ENCODE measurements around the gene GLP1R.

The GLP1R gene

GRCh38 chr6:39047434-39048327 is 900 bp upstream of the GLP1R start:
- DNase-seq = no peak

- no peak for DNase-seq
Measured at GRCh38 chr6:39049575-39050283, 1.1 kb downstream of the GLP1R start.

DNA sequence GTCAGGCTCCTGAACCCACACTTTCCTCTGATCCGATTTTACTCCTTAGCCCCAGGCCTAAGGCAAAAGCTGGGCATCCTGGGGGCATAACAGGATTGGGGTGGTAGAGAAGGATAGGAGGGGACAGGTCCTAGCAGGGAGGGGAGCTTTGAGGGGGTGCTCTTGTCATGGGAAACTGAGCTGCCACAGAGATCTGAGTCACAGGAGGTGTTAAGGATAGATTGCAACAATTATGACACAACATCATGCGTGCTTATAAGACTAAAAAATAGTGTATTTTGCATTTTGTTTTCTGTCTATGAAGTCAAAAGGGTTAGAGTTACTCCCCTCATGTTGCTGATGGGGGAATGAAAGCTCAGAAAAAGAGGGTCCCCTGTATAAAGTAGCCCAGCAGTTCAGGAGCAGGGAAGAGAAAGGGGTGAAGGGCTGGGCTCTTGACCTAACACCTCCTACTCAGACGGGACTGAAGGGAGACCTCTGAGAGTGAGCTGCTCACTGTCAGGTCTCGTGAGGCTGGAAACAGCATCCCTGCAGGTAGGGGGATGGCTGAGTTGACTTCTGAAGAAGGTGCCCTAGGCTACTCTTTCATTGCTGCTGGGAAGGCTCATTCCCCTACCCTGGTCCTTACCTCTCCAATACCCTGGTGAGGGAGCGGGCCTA is 2.0 kb downstream of the GLP1R start:
- no peak for DNase-seq

DNA sequence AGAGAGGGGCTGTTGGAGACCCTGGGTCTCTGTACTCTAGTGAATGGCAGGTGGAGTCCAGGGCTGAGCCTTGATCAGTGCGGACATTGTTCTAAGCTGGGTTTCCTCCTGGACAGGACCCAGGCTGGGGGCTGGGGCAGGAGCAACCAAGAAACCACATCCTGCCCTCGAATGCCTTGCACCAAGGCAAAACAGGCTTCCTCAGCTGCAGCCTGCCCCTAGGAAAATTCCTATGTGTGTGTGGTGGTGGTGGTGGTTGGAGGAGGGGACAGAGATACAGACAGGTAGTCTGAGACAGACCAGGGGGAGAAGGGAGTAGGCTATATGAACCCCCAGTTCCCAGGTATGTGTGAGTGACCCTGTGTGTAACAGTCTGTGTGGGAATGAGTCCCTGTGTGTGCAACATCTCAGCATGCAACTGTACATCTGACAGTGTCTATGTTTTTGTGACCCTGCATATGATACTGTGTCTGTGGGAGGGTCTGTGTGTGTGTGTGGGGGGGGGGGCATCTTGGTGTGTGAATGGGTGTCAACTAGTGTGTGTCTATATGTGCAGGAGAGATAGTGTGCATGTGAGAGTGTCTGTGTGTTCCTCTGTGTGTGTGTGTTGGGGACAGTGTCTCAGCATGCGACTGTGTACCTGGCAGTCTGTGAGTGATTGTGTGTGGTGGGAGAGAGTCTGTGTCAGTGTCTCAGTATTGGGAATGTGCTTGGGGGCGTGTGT is 3.0 kb downstream of the GLP1R start:
- DNase-seq = no peak

- no peak for DNase-seq
Measured at GRCh38 chr6:39053016-39053624, 4.5 kb downstream of the GLP1R start.

- DNase-seq = no peak
Measured at GRCh38 chr6:39053854-39054576, 5.4 kb downstream of the GLP1R start.

DNA sequence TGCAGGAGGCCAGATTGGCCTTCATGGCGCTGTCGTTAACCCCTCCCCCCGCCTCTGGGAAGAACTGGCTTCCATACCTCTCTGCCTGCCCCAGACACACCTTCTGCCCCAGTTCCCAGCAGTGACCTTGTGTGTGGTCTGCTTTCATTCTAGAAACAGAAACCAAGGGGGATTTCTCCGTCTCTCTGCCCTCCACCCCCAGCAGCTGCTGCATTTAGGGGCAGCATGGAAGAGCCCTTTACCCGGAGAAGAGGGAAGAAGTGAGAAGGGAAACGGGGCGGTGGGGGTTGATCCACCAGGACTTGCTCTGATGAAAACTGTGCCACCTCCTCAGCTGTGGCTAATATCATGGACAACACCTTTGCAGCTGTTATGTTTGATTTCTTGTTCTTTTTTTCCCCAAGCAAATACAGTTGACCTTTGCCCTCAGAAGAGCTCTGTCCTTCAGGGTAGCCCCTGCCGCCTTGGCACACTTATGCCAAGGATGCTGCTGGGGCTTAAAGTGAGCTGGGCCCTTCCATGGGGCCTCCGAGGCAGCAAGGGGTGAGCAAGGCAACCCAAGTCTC is 6.1 kb downstream of the GLP1R start:
- no peak for DNase-seq

DNA sequence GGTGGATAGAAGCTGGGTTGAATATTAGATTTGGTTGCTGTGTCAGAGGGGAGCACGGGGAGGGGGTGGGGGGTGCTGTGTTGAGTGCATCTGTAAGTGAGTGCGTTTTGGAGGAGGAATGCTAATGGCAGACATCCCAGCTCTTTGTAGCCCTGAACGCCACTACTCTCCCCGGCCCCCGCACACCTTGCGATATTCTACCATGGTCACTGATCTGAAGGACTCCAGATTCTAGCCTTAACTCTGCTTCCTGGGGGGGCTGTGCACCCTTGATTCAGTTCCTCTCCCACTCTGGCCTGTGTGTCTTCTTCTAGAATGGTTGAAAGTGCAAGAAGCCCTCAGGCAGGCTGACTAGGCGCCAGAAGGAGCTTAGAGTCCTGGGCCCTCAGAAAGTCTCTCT is 7.1 kb downstream of the GLP1R start:
- DNase-seq = no peak

DNA sequence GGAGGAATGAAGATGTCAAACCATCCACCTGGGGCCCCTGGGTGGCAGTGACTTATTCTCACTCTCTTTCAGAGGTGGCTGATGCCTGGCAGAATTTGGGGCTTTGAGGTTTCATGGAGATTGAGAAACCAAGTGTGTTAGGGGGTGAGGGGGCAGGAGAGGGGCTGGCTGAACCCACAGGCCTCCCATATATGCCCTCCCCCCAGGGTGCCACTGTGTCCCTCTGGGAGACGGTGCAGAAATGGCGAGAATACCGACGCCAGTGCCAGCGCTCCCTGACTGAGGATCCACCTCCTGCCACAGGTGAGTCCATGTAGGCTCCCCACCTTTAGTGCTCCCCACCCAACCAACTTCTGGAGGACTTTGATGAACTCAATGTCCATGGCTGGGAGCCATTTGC is 7.6 kb downstream of the GLP1R start:
- DNase-seq = no peak

GRCh38 chr6:39056681-39057080 is 8.1 kb downstream of the GLP1R start:
- DNase-seq = no peak

- DNase-seq = no peak
Measured at GRCh38 chr6:39057251-39058155, 8.9 kb downstream of the GLP1R start.

DNA sequence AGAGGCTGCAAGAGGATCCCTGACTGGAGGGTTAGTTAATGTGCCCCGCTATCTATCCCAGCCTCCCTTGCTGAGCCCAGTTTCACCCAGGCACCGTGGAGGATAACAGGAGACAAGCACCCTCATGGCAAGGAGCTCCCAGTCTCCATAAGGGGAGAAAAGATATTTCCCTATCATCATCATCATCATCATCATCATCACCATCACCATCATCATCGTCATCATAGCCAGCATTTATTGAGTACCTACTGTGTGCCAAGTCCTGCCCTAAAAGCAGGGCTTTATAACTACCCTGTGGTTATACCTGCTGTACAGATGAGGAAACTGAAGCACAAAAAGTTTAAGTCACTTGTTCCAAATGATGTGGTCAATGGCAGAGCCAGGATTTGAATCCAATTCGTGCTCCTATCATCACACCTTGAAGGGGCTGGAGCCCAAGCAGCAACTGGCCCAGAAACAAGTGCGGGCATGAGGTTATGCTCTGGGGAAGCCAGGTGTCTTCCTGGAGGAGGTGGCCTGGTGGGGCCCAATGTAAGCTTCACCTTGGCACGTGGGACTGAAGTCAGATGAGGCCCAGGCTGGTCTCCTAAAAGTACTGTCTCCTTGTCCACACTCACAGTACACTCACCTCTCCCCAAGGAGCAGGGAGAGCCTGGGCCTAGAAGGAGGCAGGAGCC is 10.0 kb downstream of the GLP1R start:
- DNase-seq = no peak

DNA sequence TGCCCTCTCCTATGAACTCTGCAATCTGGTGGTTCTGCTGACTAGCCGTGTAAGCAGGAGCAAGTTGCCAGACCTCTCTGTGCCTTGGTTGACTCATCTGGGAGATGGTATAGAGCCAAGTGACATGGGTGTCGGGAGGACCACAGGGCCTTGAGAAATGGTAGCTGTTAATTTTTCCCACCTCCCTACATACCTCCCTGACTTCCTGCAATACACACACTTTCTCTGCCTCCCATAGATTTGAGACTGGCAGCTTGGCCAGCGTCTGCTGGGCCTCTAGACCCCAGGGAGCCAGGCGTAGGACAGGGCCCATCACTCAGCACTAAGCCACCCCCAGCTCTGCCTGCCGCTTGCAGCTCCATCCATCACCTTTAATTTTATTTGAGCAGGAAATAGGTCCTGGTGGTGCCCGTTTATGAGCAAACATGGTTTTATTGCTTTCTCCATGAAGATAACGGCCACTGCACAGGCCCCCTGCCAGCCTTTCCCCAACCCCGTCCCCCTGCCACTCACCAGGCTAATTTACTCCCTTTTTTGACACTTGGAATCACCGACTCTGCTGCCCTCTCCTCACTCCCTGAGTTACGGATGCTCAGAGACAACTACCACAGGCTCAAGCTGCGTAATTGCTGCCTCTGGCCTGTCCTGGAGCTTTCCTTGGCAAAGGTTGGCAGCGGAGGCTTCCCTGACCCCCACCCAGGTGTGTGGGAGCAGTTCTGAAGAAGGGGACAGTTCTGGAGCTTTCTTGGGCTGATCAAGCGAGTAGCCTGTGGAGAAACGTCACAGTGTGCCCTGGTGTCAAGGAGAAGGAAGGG is 11.1 kb downstream of the GLP1R start:
- DNase-seq = no peak

GRCh38 chr6:39060467-39061160 is 12.0 kb downstream of the GLP1R start:
- no peak for DNase-seq

- no peak for DNase-seq
Measured at GRCh38 chr6:39061182-39061581, 12.6 kb downstream of the GLP1R start.

- no peak for DNase-seq
Measured at GRCh38 chr6:39061588-39061987, 13.0 kb downstream of the GLP1R start.

DNA sequence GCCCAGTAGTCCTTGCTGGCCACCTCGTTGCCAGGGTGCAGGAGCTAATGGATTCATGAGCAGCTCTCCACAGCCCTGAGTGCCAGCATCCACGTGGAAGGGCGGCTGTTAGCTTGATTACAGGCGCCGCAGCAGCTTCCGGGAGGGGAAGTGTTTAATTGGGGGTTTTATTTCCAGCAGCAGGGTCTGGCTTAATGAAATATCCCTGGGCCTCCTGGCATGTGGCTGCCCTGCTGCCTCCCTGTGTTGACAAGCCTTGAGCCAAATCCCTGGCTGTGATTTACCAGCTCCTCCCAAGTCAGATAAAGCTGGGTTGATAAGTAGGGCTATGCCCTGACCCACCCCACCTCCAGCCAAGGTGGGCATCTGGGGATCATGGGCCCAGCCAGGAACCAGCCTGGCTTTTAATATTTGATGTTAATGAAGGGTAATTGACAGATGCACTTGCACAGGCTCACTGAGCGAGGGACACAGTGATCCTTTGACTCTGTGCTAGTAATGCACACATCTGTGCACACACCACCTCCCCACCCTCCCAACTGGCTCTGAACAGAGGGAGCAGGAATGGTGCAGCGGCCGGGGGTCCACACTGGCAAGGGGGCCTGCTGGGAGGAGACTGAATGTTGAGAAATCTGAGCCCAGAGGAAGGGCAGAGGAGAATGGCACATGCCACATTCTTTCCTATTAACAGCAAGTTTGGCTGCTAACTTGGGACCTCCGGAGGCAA is 13.6 kb downstream of the GLP1R start:
- no peak for DNase-seq

DNA sequence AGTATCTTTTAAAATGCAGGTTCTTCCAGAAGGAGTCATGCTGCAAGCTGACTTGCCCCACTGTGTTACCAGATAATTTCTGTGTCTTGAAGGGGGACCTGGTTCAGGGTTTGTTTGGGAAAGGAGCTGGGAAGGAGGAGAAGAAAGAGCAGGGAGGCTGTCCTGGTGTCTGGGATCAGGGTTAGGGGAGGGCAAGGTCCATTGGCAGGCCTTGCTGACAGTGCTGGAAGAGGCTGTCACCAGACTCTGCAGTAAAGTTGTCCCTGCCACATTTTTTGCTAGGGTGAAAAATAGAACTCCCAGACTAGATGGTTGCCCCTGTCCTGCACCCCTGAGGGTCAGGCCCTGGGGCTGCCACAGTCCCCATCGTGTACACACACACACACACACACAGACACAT is 14.9 kb downstream of the GLP1R start:
- no peak for DNase-seq
